MM.1S (cell line): ENCODE measurements around the gene TBX19.

Source experiments
- DNase-seq: peaks from one replicate; pipeline ENCODE4 v3.0.0-alpha.2; 2015
- H2AFZ ChIP-seq: fragments of 300-600 bp; sonication (generic); 2 replicates; pipeline ENCODE4 v1.6.0; 2016; ENCODE audit warnings: antibody characterized with exemption, low read length
- H3F3A ChIP-seq: fragments of 300-600 bp; sonication (generic); 2 replicates; pipeline ENCODE4 v1.6.1; 2016; ENCODE audit warnings: mild to moderate bottlenecking, antibody characterized with exemption, low read length, moderate library complexity, mixed read lengths; ENCODE audit not compliant: insufficient read depth
- H3K27ac ChIP-seq: fragments of 300-600 bp; sonication (generic); 2 replicates; pipeline ENCODE4 v1.5.1; 2016; ENCODE audit warnings: mild to moderate bottlenecking, low read length
- H3K27me3 ChIP-seq: fragments of 300-600 bp; sonication (generic); replicated peaks from 2 replicates; pipeline ENCODE4 v1.6.0; 2016; ENCODE audit warnings: low read length; ENCODE audit not compliant: insufficient read depth
- H3K36me3 ChIP-seq: fragments of 300-600 bp; sonication (generic); replicated peaks from 2 replicates; pipeline ENCODE4 v1.6.1; 2016; ENCODE audit warnings: mild to moderate bottlenecking, low read length, mixed read lengths; ENCODE audit not compliant: insufficient read depth
- H3K4me1 ChIP-seq: fragments of 300-600 bp; sonication (generic); 2 replicates; pipeline ENCODE4 v1.6.1; 2016; ENCODE audit warnings: low read length, mixed read lengths
- H3K4me2 ChIP-seq: fragments of 300-600 bp; sonication (generic); 2 replicates; pipeline ENCODE4 v1.6.0; 2016; ENCODE audit warnings: low read depth, low read length
- H3K4me3 ChIP-seq: fragments of 300-600 bp; sonication (generic); 2 replicates; pipeline ENCODE4 v1.5.1; 2016; ENCODE audit warnings: low read length, mixed read lengths
- H3K79me2 ChIP-seq: fragments of 300-600 bp; sonication (generic); 2 replicates; pipeline ENCODE4 v1.6.1; 2016; ENCODE audit warnings: mixed run types, low read length, mixed read lengths
- H3K9ac ChIP-seq: fragments of 300-600 bp; sonication (generic); 2 replicates; pipeline ENCODE4 v1.6.1; 2016; ENCODE audit warnings: low read length, mixed read lengths
- H3K9me2 ChIP-seq: fragments of 300-600 bp; sonication (generic); replicated peaks from 2 replicates; pipeline ENCODE4 v1.6.1; 2016; ENCODE audit warnings: mild to moderate bottlenecking, low read length, mixed read lengths; ENCODE audit not compliant: insufficient read depth
- H3K9me3 ChIP-seq: fragments of 300-600 bp; sonication (generic); replicated peaks from 2 replicates; pipeline ENCODE4 v1.6.1; 2016; ENCODE audit warnings: mild to moderate bottlenecking, low read length, mixed read lengths; ENCODE audit not compliant: insufficient read depth
- H4K20me1 ChIP-seq: fragments of 300-600 bp; sonication (generic); 2 replicates; pipeline ENCODE4 v1.6.1; 2016; ENCODE audit warnings: mild to moderate bottlenecking, low read length, moderate library complexity, mixed read lengths; ENCODE audit not compliant: insufficient read depth
- EZH2 ChIP-seq: fragments of 300-600 bp; sonication (generic); optimal IDR thresholded peaks from 2 replicates; pipeline ENCODE3; 2017; ENCODE audit warnings: low read depth, mild to moderate bottlenecking, antibody characterized with exemption, low read length, mixed read lengths
- EZH2phosphoT487 ChIP-seq: fragments of 300-600 bp; sonication (generic); IDR thresholded peaks from 2 replicates; pipeline ENCODE4 v1.6.1; 2018; ENCODE audit warnings: antibody characterized with exemption, low read length
- TF ChIP-seq, protein P1 (sequence below): fragments of 300-600 bp; sonication (generic); IDR thresholded peaks from 2 replicates; pipeline ENCODE4 v1.5.1; 2016; ENCODE audit warnings: antibody characterized with exemption, low read length, mixed read lengths

The TBX19 gene

DNA sequence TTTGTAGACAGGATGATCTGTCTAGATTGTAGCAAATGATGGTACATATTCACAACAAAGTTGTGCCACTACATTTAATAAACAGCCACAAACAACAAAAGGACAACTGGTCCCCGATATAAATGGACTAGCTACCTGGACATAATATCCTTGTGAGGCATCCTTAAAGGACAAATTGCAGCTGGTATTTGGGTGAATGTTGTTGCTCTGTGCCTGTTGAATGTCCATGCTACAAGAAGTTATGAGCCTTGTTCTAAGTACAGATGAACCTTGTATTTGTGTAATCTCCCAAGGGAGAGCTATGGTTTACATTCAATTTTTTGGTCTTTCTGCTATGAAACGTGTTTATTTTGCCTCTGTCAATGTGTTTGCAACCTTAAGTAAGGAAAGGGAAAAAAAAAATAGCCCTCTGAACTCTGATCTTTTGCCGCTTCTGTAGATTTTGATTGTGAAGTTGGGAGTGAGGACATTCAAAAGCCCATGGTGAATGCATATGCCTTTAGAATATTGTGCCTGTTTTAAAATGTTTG is 28.4 kb upstream of the TBX19 start:
- peaks cover 15% of the 10 kb centered on the region for H3K79me2 ChIP-seq
- H4K20me1 ChIP-seq = no peaks in the 10 kb centered on the region
- H3K9me2 ChIP-seq = no peaks in the 10 kb centered on the region
- H3K27me3 ChIP-seq = no peaks in the 10 kb centered on the region
- H3K36me3 ChIP-seq = 0 out of 2 replicates have a peak, but pooled peaks cover 3% of the 10 kb centered on the region
- no peaks in the 10 kb centered on the region for H3K4me1 ChIP-seq
- no peak overlapping the region for H3K4me3 ChIP-seq
- no peak overlapping the region for H2AFZ ChIP-seq
- no peak for DNase-seq
- H3K9me3 ChIP-seq = no peaks in the 10 kb centered on the region
- H3K27ac ChIP-seq = no peak overlapping the region
- no peak overlapping the region for H3K9ac ChIP-seq
- H3F3A ChIP-seq = no peaks in the 10 kb centered on the region
- TF ChIP-seq, protein P1, sequence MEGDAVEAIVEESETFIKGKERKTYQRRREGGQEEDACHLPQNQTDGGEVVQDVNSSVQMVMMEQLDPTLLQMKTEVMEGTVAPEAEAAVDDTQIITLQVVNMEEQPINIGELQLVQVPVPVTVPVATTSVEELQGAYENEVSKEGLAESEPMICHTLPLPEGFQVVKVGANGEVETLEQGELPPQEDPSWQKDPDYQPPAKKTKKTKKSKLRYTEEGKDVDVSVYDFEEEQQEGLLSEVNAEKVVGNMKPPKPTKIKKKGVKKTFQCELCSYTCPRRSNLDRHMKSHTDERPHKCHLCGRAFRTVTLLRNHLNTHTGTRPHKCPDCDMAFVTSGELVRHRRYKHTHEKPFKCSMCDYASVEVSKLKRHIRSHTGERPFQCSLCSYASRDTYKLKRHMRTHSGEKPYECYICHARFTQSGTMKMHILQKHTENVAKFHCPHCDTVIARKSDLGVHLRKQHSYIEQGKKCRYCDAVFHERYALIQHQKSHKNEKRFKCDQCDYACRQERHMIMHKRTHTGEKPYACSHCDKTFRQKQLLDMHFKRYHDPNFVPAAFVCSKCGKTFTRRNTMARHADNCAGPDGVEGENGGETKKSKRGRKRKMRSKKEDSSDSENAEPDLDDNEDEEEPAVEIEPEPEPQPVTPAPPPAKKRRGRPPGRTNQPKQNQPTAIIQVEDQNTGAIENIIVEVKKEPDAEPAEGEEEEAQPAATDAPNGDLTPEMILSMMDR = no peak
- TF ChIP-seq EZH2phosphoT487 = no peak
- no peak for TF ChIP-seq EZH2
- no peak overlapping the region for H3K4me2 ChIP-seq

- H3K27ac ChIP-seq = no peak overlapping the region
- no peaks in the 10 kb centered on the region for H4K20me1 ChIP-seq
- H3K9me2 ChIP-seq = no peaks in the 10 kb centered on the region
- no peak overlapping the region for H3K4me3 ChIP-seq
- H3F3A ChIP-seq = no peaks in the 10 kb centered on the region
- DNase-seq = no peak
- no peaks in the 10 kb centered on the region; the same call in 1 of the 2 replicates for H3K79me2 ChIP-seq
- H3K4me1 ChIP-seq = no peaks in the 10 kb centered on the region
- no peaks in the 10 kb centered on the region for H3K9me3 ChIP-seq
- H3K4me2 ChIP-seq = no peak overlapping the region
- H2AFZ ChIP-seq = no peak overlapping the region
- H3K9ac ChIP-seq = no peak overlapping the region
- H3K27me3 ChIP-seq = no peaks in the 10 kb centered on the region
- H3K36me3 ChIP-seq = 0 out of 2 replicates have a peak, but pooled peaks cover 3% of the 10 kb centered on the region
- TF ChIP-seq EZH2 = no peak
- TF ChIP-seq, protein P1 = no peak
- no peak for TF ChIP-seq EZH2phosphoT487
Measured at GRCh38 chr1:168256164-168256563, 24.5 kb upstream of the TBX19 start.

DNA sequence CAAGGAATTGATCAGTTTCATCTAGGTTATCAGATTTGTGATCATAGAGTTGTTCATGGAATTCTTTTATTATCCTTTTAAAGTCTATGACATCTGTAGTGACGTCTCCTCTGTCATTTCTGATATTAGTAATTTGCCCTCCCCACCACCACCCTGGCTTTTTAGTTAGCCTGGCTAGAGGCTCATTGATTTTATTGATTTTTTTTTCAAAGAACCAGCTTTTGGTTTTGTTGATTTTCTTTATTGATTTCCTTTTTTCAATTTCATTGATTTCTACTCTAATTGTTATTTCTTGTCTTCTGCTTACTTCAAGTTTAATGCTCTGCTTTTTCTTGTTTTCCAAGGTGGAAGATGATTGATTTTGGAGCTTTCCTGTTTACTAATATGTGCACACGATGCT is 23.3 kb upstream of the TBX19 start:
- Histone ChIP-seq H3K27me3 (no peaks in the 10 kb centered on the region), H3K4me1 (no peaks in the 10 kb centered on the region), H3F3A (no peaks in the 10 kb centered on the region), H3K4me3 (no peak overlapping the region), H4K20me1 (no peaks in the 10 kb centered on the region), H3K9me3 (no peaks in the 10 kb centered on the region), H3K27ac (no peak overlapping the region), H3K9ac (no peak overlapping the region), H2AFZ (no peak overlapping the region), H3K36me3 (0 out of 2 replicates have a peak, but pooled peaks cover 3% of the 10 kb centered on the region), H3K9me2 (no peaks in the 10 kb centered on the region), H3K4me2 (no peak overlapping the region), H3K79me2 (no peaks in the 10 kb centered on the region; the same call in 1 of the 2 replicates)
- TF ChIP-seq, protein P1 = no peak
- TF ChIP-seq EZH2 = no peak
- DNase-seq = no peak
